Measurements from ENCODE around the gene TBC1D9B. TPM values are rescaled to one million over a fixed set of nuclear protein-coding genes. Genes with fewer than 3 reads are reported as not detected.

TBC1D9B gene
- total RNA-seq, 1 donor from 2014 or later = 128 TPM

- TF ChIP-seq CTCF (IDR thresholded peaks at IDR 0.05; ENCODE audit: unreplicated experiment) = no peak
- no peak overlapping the region for H3K27ac Mint-ChIP-seq
- H3K27me3 Mint-ChIP-seq = peaks cover 2% of the 10 kb centered on the region
- H3K9me3 Mint-ChIP-seq (ENCODE audit: low read depth) = no peaks in the 10 kb centered on the region
- no peak overlapping the region for H3K4me3 Mint-ChIP-seq (ENCODE audit: low read depth)
- no peak for DNase-seq (ENCODE audit: low spot score, unreplicated experiment)
- peaks cover 11% of the 10 kb centered on the region for H3K36me3 Mint-ChIP-seq (ENCODE audit: insufficient read depth)
- peaks cover 9% of the 10 kb centered on the region for H3K4me1 Mint-ChIP-seq (ENCODE audit: low read depth)
Observed at GRCh38 chr5:179814090-179814489, 93.6 kb downstream of the TBC1D9B start.

GRCh38 chr5:179812997-179813607 is 94.6 kb downstream of the TBC1D9B start:
- no peak for DNase-seq (ENCODE audit: low spot score, unreplicated experiment)
- no peak for TF ChIP-seq CTCF (IDR thresholded peaks at IDR 0.05; ENCODE audit: unreplicated experiment)
- no peak overlapping the region for H3K4me3 Mint-ChIP-seq (ENCODE audit: low read depth)
- H3K4me1 Mint-ChIP-seq (ENCODE audit: low read depth) = peaks cover 5% of the 10 kb centered on the region
- H3K9me3 Mint-ChIP-seq (ENCODE audit: low read depth) = no peaks in the 10 kb centered on the region
- H3K27ac Mint-ChIP-seq = no peak overlapping the region
- peaks cover 2% of the 10 kb centered on the region for H3K27me3 Mint-ChIP-seq
- H3K36me3 Mint-ChIP-seq (ENCODE audit: insufficient read depth) = peaks cover 11% of the 10 kb centered on the region

- Mint-ChIP-seq H3K27ac (no peak overlapping the region), H3K4me3 (ENCODE audit: low read depth) (no peak overlapping the region), H3K27me3 (peaks cover 2% of the 10 kb centered on the region), H3K36me3 (ENCODE audit: insufficient read depth) (peaks cover 11% of the 10 kb centered on the region), H3K9me3 (ENCODE audit: low read depth) (no peaks in the 10 kb centered on the region), H3K4me1 (ENCODE audit: low read depth) (peaks cover 2% of the 10 kb centered on the region)
- no peak for DNase-seq (ENCODE audit: low spot score, unreplicated experiment)
- TF ChIP-seq CTCF (IDR thresholded peaks at IDR 0.05; ENCODE audit: unreplicated experiment) = no peak
Observed at GRCh38 chr5:179812135-179812825, 95.4 kb downstream of the TBC1D9B start.

Other genes with a start within 250 kb of the TBC1D9B start
- not detected in 2 replicates for gene CBY3, start 226.9 kb downstream of the TBC1D9B start, total RNA-seq
- 571 and 574 TPM in 2 replicates for gene CANX, start 208.9 kb downstream of the TBC1D9B start, total RNA-seq
- 51.8 and 54.8 TPM in 2 replicates for gene MAML1, start 175.1 kb downstream of the TBC1D9B start, total RNA-seq
- 5.5 and 6.9 TPM in 2 replicates for gene LTC4S, start 113.9 kb downstream of the TBC1D9B start, total RNA-seq
- 159 and 171 TPM in 2 replicates for gene MGAT4B, start 101.0 kb downstream of the TBC1D9B start, total RNA-seq
- 113 and 139 TPM in 2 replicates for gene SQSTM1, start 87.0 kb downstream of the TBC1D9B start, total RNA-seq
- 61.4 and 63.4 TPM in 2 replicates for gene MRNIP, start 49.1 kb downstream of the TBC1D9B start, total RNA-seq
- gene RNF130, start 163.9 kb upstream of the TBC1D9B start, total RNA-seq = 73.8 and 74.1 TPM in 2 replicates

Data from progenitor cell of endocrine pancreas (in vitro differentiated cells).